Measurements from ENCODE around the gene RAN. TPM values are rescaled to one million over a fixed set of nuclear protein-coding genes. Genes with fewer than 3 reads are reported as not detected.
A peak's percentile ranks its signal among the peaks of the same experiment; 100 is the strongest.
"Not testable (repeated sequence)": the region's sequence is repeated elsewhere in the genome, so short reads cannot be mapped to it uniquely, and the experiment has no call there.

Gene RAN
- total RNA-seq, 1 experiment from 2014 or later, result 2,323 TPM

DNA sequence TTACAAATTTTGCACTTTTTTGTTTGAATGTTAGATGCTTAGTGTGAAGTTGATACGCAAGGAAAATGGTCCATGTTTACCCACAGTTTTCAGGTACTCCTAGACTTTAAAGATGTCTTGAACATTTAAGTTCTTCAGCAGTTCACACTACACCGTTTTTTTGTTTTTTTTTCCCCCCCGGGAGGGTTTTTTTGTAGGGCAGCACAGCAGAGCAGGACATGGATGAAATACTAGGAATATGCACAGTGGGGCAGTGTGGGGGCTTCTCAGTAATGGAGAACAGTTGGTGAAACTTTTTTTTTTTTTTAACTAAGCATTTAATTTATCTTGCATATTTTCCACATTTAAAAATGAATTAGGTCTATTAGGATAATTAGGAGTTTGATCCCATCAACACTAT lies 4.9 kb downstream of the RAN start:
- no peak for DNase-seq (ENCODE audit: extremely low read depth, low read depth)

DNA sequence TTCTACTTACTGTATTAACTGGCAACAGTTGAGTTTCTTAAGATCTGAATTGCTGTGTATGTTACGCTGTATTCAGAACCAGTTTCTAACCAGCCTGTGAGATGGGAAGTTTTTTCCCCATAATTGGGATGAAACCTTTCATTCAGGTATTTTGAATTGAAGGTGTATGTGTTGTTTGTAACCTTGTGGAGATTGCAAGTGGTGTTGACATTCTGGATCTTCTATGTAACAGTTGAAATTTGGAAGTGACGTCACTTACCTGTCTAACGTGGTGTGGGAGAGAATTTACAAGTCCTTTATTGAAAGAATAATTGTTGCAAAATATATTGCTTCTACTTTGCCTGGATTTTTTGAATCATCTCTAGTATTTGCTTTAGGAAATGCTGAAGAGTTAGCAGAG lies 5.5 kb downstream of the RAN start:
- no peak for DNase-seq (ENCODE audit: extremely low read depth, low read depth)

DNA sequence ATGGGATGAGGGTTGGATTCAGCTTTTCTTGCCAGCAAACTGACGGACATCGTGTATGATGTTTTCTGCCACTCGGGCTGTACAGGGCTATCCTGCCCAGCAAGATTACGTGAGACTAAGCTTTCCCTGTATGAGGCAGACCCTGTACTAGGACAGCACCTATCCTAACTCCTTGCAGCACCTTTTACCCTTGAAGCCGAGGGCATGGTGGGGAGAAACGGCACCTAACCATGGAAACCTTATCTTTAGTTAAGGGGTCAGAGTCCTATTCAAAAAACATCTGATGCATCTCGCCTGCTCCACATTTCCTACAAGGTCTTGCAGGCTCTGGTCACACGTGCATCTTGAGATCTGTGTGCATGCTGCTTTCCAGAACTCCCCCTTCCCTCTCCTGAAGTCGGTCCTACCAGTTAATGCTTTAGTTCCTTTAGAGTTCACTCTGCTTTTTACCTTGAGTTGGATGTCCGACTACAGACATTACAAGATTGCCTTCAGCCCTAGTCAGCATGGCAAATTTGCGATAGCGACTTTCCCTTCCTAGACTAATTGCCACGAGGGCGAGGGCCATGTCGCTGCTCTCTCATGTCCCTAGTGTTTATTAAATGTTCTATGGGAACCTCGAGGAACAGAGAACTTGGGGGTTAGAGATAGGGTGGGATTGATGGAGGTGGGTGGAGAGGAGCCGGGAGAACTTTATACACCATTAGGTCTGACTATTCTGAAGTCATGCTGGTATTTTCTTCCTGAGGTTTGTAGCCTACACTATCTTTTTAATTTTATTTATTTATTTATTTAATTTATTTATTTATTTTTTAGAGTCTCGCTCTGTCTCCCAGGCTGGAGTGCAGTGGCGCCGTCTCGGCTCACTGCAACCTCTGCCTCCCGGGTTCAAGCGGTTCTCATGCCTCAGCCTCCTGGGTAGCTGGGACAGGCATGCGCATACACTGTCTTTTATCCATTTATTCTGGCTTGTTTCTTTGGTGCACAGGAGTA lies 6.6 kb downstream of the RAN start:
- no peak for DNase-seq (ENCODE audit: extremely low read depth, low read depth)

DNA sequence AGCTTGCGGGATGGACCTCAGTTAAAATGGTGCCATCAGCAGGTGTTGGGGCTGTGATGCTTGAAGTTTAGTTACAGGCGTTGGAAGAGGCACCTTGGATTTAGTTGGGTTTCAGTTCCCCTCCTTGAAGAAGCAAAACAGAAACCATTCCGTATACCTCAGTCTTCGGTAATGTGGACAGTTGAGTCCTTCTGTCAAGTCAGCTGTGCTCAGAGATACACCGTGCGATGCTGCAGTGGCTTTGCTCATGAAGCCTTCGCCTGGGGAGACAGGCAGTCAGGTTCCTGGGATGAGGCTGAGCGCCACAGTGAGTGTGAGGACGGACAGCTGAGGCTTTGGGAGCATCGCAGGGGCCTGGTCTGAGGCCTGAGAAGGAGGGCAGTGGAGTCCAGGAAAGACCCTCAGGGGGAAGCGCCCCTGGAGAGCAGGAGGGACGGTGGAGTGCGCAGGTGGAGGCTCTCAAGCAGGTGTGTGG lies 7.4 kb downstream of the RAN start:
- no peak for DNase-seq (ENCODE audit: extremely low read depth, low read depth)

DNA sequence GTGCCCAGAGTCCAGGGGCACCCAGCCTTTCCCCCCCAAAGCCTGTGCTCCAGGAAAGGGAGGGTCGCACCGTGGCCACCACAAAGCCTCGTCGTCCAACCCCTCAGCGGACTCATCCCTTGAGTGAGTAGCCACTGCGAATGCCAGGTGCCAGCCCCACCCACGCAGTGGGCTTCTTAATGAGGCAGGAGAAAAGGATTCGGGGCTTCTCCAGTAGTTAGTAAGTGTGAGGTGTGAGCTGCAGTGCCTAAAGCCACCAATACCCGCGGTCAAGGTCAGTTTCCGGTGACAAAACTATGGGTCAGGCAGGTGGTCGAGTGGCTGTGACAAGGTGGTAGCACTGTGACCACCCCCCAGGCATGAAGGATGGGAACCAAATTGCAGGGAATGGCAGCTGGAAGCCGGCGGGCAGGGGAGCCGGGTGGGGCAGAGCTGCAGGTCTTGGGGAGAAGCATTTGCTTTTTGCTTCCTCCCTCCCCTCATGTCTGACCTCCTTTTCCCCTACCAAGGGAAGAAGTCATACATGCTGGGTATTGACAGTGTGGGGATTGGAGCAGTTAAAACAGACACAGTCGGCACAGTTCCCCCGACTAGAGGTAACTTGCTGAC lies 8.0 kb downstream of the RAN start:
- no peak for DNase-seq (ENCODE audit: extremely low read depth, low read depth)

- no peak for DNase-seq (ENCODE audit: extremely low read depth, low read depth)
Observed at GRCh38 chr12:130880411-130880885, 8.6 kb downstream of the RAN start.

- DNase-seq (ENCODE audit: extremely low read depth, low read depth), result no peak
Observed at GRCh38 chr12:130881046-130881445, 9.2 kb downstream of the RAN start.

- no peak for DNase-seq (ENCODE audit: extremely low read depth, low read depth)
Observed at GRCh38 chr12:130881548-130881947, 9.7 kb downstream of the RAN start.

DNA sequence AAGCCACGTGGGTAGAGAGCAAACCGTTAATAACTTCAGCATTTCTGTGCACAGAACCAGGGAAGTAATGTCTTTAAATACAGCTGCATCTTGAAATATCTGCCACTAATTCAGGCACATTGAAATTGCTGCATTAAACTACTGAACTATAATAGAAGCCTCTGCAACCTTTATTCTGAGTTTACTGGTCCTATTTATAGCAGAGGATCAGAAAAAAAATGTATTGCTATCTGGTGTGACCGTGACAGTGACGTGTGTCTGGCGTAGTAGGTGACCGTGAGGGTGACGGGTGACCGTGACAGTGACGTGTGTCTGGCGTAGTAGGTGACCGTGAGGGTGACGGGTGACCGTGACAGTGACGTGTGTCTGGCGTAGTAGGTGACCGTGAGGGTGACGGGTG lies 15.3 kb downstream of the RAN start:
- DNase-seq (ENCODE audit: extremely low read depth, low read depth), result not testable (repeated sequence)

GRCh38 chr12:130904064-130904463 lies 32.2 kb downstream of the RAN start:
- DNase-seq (ENCODE audit: extremely low read depth, low read depth), result no peak

DNA sequence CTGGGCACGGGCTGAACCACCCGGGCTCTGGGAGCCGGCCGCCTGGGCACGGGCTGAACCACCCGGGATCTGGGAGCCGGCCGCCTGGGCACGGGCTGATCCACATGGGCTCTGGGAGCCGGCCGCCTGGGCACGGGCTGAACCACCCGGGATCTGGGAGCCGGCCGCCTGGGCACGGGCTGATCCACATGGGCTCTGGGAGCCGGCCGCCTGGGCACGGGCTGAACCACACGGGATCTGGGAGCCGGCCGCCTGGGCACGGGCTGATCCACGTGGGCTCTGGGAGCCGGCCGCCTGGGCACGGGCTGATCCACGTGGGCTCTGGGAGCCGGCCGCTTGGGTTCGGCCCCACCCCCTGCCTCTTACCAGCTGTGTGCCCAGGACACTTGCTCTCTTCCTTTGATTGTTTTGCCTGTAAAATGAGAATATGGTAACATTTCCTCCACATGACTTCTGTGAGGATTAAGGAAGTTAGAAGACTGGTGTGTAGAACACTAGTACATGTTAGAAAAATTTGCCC lies 33.1 kb downstream of the RAN start:
- DNase-seq (ENCODE audit: extremely low read depth, low read depth), result not testable (repeated sequence)

- DNase-seq (ENCODE audit: extremely low read depth, low read depth), result no peak
Observed at GRCh38 chr12:130909111-130909510, 37.2 kb downstream of the RAN start.

DNA sequence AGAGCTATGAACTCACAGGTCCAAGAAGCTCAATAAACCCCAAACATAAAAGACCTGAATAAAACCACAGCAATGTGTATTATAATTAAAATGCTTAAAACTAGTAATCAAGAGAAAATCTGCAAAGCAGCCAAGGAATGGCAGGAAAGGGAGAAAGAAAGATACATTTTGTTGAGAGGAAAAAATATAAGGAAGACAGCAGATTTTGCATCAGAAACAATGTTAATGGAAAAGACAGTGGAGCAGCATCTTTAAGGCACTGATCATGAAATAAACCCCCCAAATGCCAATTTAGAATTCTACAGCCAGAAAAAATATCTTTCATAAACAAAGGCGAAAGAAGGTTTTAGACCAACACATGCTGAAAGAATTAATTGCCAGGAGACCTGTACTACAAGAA lies 39.3 kb downstream of the RAN start:
- DNase-seq (ENCODE audit: extremely low read depth, low read depth), result no peak

DNA sequence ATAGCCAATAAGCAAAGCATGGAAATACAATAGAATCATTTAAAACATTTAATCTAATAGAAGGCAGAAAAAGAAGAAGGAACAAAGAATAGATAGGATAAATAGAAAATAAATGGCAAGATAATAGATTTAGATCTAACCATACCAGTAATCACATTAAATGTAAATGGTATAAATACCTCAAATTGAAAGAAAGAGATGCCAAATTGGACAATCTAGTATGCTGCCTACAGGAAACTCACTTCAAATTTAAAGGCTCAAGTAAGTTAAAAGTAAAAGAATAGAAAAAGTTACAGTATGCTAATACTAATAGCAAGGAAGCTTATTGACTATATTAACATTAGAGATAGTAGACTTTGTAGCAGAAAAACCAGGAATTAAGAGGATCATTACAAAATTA lies 40.1 kb downstream of the RAN start:
- no peak for DNase-seq (ENCODE audit: extremely low read depth, low read depth)

DNA sequence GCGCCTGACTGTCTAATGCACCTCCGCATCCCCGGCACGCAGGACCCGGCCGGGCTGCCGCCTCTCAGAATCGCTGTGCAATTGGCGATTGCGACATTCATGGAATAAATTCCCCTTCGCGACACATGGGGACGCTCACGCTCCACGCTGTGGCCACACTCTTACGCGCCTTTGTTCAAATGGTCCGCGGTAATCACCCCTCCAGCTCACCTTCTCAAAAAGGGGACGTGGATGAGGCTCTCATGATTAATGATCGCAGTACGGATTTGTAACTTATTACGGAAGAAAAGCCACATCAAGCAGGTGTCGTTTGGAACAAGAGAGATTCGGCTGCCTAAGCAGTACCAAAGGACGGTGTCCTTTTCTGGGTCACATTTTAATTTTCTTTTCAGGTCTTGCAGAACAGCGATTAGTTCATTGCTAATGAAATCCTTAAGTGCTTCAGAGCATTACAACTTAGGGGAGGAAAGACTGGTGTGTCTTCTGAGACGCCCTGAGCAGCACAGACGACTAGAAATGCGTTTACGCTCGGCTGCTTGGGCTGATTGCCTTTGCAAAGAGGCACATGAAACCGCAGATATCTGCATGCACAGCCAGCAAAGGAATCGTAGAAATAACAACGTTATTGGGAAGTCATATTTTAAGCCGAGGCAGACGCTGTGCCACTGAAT lies 44.5 kb downstream of the RAN start:
- DNase-seq (ENCODE audit: extremely low read depth, low read depth), result peak; percentile 81

- no peak for DNase-seq (ENCODE audit: extremely low read depth, low read depth)
Observed at GRCh38 chr12:130917607-130918006, 45.7 kb downstream of the RAN start.

GRCh38 chr12:130919086-130919485 lies 47.2 kb downstream of the RAN start:
- DNase-seq (ENCODE audit: extremely low read depth, low read depth), result no peak

GRCh38 chr12:130920119-130920703 lies 48.3 kb downstream of the RAN start:
- no peak for DNase-seq (ENCODE audit: extremely low read depth, low read depth)

DNA sequence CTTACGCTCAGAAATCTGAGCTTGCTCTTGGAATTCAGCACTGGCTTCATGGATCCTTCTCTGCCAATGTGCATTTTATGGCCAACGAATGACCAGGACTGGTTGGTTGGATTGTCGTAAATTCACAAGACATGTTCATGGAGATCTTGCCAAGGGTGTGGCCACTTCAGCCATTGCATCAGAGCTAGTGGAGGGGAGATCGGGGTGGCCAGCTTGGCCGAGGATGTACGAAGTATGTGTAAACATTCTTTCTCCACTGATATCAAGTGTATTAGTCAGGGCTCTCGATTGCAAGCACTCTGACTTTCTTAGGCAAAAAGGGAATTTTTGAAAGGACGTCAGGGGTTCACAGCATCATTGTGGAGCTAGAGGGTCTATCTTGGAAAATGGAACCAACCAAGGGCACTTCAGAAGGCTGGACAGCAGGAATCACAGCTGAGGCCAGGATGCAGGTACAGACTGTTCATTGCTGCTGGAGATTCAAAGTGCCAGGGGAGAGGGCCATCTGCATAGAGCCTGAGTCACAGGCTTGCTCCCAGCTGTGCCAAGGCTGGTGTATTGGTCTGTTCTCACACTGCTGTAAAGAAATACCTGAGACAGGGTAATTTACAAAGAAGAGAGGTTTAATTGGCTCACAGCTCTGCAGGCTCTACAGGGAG lies 49.0 kb downstream of the RAN start:
- DNase-seq (ENCODE audit: extremely low read depth, low read depth), result peak; percentile 98

DNA sequence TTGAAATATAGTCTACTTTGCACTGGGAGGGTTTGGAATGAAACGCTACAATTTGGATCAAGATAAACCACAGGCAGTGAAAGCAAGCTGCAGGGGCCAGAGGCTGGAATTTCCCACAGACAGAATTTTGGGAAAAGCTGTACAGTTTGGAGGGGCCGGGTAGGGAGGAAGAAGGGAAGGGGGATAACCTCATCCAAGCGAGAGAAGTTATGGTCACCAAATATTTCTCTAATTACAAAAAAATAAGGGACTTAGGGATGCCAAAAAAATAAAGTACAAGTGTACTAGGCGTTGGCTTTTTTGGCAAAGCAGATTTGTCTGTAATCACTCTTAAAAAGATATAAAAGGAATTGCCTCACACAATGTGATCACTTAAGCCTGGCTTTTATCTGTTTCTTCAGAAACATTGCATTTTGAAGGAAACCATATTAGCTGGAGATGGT lies 50.7 kb downstream of the RAN start:
- no peak for DNase-seq (ENCODE audit: extremely low read depth, low read depth)
